ENCODE results near the gene TNNI3K.

GRCh38 chr1:74437035-74437434 is 201.8 kb downstream of the TNNI3K start:
- TF ChIP-seq ZNF274 (IDR thresholded peaks at IDR 0.05; ENCODE audit: insufficient read depth, insufficient read length) (no peak), BRCA1 (IDR thresholded peaks at IDR 0.05; ENCODE audit: low read depth, low read length) (no peak), CTCF (IDR thresholded peaks at IDR 0.05 in 2 of 3, conservative IDR thresholded peaks at IDR 0.05 in 1 of 3; ENCODE audit: control insufficient read depth in 2 of 3, extremely low read depth in 1 of 3, insufficient read depth in 1 of 3, low read depth in 3 of 3, low read length in 3 of 3) (no peak), POLR2AphosphoS5 (IDR thresholded peaks at IDR 0.05; ENCODE audit: low read length) (no peak), HCFC1 (IDR thresholded peaks at IDR 0.05; ENCODE audit: low read length) (no peak), RAD21 (IDR thresholded peaks at IDR 0.05; ENCODE audit: insufficient read depth, low read depth, low read length) (no peak), YY1 (IDR thresholded peaks at IDR 0.05; ENCODE audit: low read depth, low read length) (no peak), POLR2A (IDR thresholded peaks at IDR 0.05; ENCODE audit: low read depth, low read length) (no peak), CHD2 (IDR thresholded peaks at IDR 0.05; ENCODE audit: borderline replicate concordance, low read depth, low read length) (no peak)

Measured in GM12878 (cell line).